Osteoblast (primary cell): ENCODE measurements around the gene MCTS1. TPM values are rescaled to one million over a fixed set of nuclear protein-coding genes. Genes with fewer than 3 reads are reported as not detected.

Source experiments
- DNase-seq: peaks from one replicate; pipeline ENCODE4 v3.0.0; 2011; ENCODE audit warnings: low spot score, mixed read lengths; ENCODE audit not compliant: insufficient read length; ENCODE audit errors: missing footprints
- H2AFZ ChIP-seq: 2 replicates; pipeline ENCODE4 v1.6.0; 2011; ENCODE audit warnings: mild to moderate bottlenecking, low read length
- H3K27ac ChIP-seq: 2 replicates; pipeline ENCODE4 v1.5.1; 2011; ENCODE audit warnings: mild to moderate bottlenecking, low read depth, low read length, moderate library complexity
- H3K27me3 ChIP-seq: 2 replicates; pipeline ENCODE4 v1.6.0; 2012; ENCODE audit warnings: mild to moderate bottlenecking, control low read depth, inconsistent platforms, low read length, moderate library complexity; ENCODE audit not compliant: insufficient read depth
- H3K36me3 ChIP-seq: 2 replicates; pipeline ENCODE4 v1.5.1; 2011; ENCODE audit warnings: mild to moderate bottlenecking, low read length, control low read depth, moderate library complexity; ENCODE audit not compliant: insufficient read depth
- H3K4me1 ChIP-seq: 2 replicates; pipeline ENCODE4 v1.5.1; 2011; ENCODE audit warnings: mild to moderate bottlenecking, low read length, control low read depth, moderate library complexity; ENCODE audit not compliant: insufficient read depth
- H3K4me2 ChIP-seq: 2 replicates; pipeline ENCODE4 v1.6.0; 2011; ENCODE audit warnings: mild to moderate bottlenecking, low read length; ENCODE audit not compliant: insufficient read depth
- H3K4me3 ChIP-seq: fragments of 200-600 bp; sonication (generic); 3 replicates; pipeline ENCODE4 v1.5.1; 2012; ENCODE audit warnings: mild to moderate bottlenecking, low read length, inconsistent platforms; ENCODE audit not compliant: insufficient read depth
- H3K79me2 ChIP-seq: 2 replicates; pipeline ENCODE4 v1.6.0; 2012; ENCODE audit warnings: mild to moderate bottlenecking, low read length, control low read depth, inconsistent platforms; ENCODE audit not compliant: insufficient read depth
- H3K9me3 ChIP-seq: 2 replicates; pipeline ENCODE4 v1.5.1; 2011; ENCODE audit warnings: low read depth, low read length, control low read depth
- H4K20me1 ChIP-seq: 2 replicates; pipeline ENCODE4 v1.6.0; 2012; ENCODE audit warnings: mild to moderate bottlenecking, low read length, control low read depth; ENCODE audit not compliant: insufficient read depth
- total RNA-seq: library from RNA; depleted of rRNA; stranded (reverse); fragments of >200 nt; gene quantifications from 2 replicates; pipeline ENCODE4 v1.2.3, GENCODE V29; 2012
- TF ChIP-seq, protein P1 (sequence below): IDR thresholded peaks from 2 replicates; pipeline ENCODE4 v1.5.1; 2011; ENCODE audit warnings: mild to moderate bottlenecking, low read depth, low read length, moderate library complexity; ENCODE audit errors: extremely low read depth

MCTS1 gene
- total RNA-seq, 1 donor: 29.3 TPM

GRCh38 chrX:120625371-120625770 lies 21.5 kb downstream of the MCTS1 start:
- H3K27ac ChIP-seq: peak overlapping the region; percentile 36
- peak overlapping the region; percentile 23 for H3K4me2 ChIP-seq
- peaks cover 7% of the 10 kb centered on the region for H3K4me1 ChIP-seq
- H3K79me2 ChIP-seq: peaks cover 26% of the 10 kb centered on the region
- no peak overlapping the region for H3K4me3 ChIP-seq
- no peaks in the 10 kb centered on the region for H4K20me1 ChIP-seq
- no peak for DNase-seq
- TF ChIP-seq, protein P1, sequence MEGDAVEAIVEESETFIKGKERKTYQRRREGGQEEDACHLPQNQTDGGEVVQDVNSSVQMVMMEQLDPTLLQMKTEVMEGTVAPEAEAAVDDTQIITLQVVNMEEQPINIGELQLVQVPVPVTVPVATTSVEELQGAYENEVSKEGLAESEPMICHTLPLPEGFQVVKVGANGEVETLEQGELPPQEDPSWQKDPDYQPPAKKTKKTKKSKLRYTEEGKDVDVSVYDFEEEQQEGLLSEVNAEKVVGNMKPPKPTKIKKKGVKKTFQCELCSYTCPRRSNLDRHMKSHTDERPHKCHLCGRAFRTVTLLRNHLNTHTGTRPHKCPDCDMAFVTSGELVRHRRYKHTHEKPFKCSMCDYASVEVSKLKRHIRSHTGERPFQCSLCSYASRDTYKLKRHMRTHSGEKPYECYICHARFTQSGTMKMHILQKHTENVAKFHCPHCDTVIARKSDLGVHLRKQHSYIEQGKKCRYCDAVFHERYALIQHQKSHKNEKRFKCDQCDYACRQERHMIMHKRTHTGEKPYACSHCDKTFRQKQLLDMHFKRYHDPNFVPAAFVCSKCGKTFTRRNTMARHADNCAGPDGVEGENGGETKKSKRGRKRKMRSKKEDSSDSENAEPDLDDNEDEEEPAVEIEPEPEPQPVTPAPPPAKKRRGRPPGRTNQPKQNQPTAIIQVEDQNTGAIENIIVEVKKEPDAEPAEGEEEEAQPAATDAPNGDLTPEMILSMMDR: no peak
- H3K9me3 ChIP-seq: no peaks in the 10 kb centered on the region
- H3K36me3 ChIP-seq: peaks cover 3% of the 10 kb centered on the region
- H2AFZ ChIP-seq: no peak overlapping the region
- H3K27me3 ChIP-seq: no peaks in the 10 kb centered on the region

DNA sequence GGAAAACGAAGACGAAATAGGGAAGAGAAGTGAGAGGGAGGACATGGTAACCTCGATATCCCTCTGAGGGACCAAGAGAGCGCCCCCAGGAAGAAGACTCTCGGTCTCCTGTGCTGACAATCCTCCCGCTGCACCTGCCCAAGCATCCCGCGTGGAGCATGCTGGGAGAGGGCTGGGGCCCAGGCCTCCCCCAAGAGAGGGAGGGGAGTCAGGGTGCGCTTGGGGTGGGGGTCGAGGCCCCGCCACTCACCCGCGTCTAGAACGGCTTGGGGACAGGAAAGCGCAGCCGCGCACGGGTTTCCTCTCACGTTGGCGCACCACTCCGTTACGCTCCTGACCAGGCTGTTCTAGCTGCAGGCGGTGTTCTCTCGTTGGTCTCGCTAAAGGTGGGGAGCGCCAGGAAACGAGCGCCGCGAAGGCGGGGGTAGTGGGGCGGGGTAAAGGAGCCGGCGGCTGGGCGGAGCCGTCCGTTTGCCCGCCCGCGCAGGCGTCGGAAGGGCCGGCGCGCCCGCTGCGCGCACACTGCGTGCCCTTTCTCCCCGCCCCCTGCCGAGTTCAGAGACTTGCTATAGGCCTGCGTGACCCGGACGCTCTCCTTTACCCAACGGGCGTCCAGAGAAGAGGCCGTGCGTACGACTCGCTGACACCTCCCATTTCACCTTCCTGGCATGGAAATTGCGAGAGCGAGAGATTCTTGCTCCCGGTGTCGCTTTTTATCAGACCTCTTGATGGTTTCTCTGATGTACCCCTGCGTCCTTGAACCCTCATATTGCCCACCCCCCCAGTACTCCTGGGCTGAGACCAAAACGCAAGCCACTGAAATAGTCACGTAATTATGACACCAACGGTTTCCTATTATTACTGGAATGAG lies 26.0 kb downstream of the MCTS1 start, which contains the start of gene C1GALT1C1:
Gene C1GALT1C1, minus strand, starts transcription at position 388 of the 871 bp plus-strand sequence. CDS start 2,888 bp downstream, outside the sequence.
- DNase-seq: peak; percentile 82
- H3K79me2 ChIP-seq: peaks cover 21% of the 10 kb centered on the region
- TF ChIP-seq, protein P1: no peak
- peak within 1 kb of the TSS; percentile 65 for H2AFZ ChIP-seq
- peak within 1 kb of the TSS; percentile 82 for H3K27ac ChIP-seq
- peak within 1 kb of the TSS; percentile 86 for H3K4me2 ChIP-seq
- H3K9me3 ChIP-seq: no peaks in the 10 kb centered on the region
- peaks cover 10% of the 10 kb centered on the region for H3K4me1 ChIP-seq
- peak within 1 kb of the TSS; percentile 83 for H3K4me3 ChIP-seq
- H4K20me1 ChIP-seq: no peaks in the 10 kb centered on the region
- no peaks in the 10 kb centered on the region for H3K27me3 ChIP-seq
- no peaks in the 10 kb centered on the region for H3K36me3 ChIP-seq

DNA sequence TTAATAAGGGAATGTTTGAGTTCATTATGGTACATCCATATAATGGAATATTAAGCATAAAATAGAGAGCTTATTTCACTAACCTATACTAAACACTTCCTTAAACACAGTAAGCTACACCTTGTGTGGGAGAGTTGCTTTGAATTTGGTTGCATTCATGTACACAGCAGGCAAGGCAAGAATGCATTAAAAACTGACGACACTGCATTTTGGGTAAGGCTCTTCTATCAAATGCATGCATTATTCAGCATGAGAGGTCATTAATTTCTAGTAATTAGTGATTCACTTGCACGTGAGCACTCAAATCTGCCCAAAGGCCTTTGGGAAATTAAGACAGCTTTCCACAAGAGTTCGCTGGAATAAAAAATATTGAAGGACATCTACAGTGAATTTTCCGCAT lies 34.7 kb downstream of the MCTS1 start:
- H3K4me1 ChIP-seq: no peaks in the 10 kb centered on the region
- no peak overlapping the region for H3K4me2 ChIP-seq
- no peak overlapping the region for H3K4me3 ChIP-seq
- H3K27me3 ChIP-seq: no peaks in the 10 kb centered on the region
- H2AFZ ChIP-seq: no peak overlapping the region
- H3K9me3 ChIP-seq: no peaks in the 10 kb centered on the region
- TF ChIP-seq, protein P1: no peak
- H3K79me2 ChIP-seq: no peaks in the 10 kb centered on the region
- H4K20me1 ChIP-seq: no peaks in the 10 kb centered on the region
- no peaks in the 10 kb centered on the region for H3K36me3 ChIP-seq
- no peak overlapping the region for H3K27ac ChIP-seq
- no peak for DNase-seq

DNA sequence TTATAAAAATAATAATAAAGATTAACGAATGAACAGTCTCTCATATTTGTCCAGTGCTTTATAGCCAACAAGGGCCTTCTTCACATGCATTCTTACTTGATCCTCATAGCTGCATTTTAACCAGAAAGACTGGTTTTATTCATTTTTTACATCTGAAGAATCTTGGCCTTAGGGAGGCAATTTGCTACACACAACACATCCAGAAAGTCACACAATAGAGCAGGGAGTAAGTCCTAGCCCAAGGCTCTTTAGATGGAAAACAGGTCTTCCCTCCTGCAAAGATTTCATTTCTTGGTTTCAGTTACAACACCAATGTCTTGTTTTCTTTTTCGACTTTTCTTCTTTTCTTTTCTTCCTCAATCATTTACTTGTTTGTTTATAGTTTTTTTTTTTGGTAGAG lies 39.0 kb downstream of the MCTS1 start:
- no peak for DNase-seq

More for the DNA sequence above, 39.0 kb downstream of the MCTS1 start:
- no peak overlapping the region for H3K4me3 ChIP-seq
- H3K4me2 ChIP-seq: no peak overlapping the region
- no peaks in the 10 kb centered on the region for H3K79me2 ChIP-seq
- no peak overlapping the region for H2AFZ ChIP-seq
- no peak overlapping the region for H3K27ac ChIP-seq
- no peaks in the 10 kb centered on the region for H3K4me1 ChIP-seq
- no peaks in the 10 kb centered on the region for H4K20me1 ChIP-seq
- H3K27me3 ChIP-seq: no peaks in the 10 kb centered on the region
- H3K9me3 ChIP-seq: no peaks in the 10 kb centered on the region
- TF ChIP-seq, protein P1: no peak
- H3K36me3 ChIP-seq: no peaks in the 10 kb centered on the region
